ENCODE measurements around the gene KLK3.
A peak's percentile ranks its signal among the peaks of the same experiment; 100 is the strongest.

Gene KLK3

DNA sequence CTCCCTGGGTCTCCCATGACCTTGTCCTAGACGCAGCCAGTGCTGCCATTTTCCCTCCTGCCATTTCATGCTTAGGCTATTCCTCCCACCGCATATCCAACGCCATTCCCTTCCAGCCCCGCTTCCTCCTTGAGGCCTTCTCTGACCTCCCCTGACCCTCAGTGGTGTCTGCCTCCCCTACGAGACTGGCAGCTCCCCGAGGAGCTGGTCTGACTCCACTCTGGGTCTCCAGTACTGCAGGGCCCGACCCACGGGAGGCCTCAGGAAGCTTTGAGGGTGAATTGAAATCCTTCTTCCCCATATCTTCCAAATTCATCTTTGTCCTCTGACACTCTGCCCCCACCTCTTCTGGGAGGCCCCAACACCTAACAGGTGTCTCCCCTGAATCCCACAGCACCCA, 22.0 kb upstream of the KLK3 start:
- DNase-seq = no peak

DNA sequence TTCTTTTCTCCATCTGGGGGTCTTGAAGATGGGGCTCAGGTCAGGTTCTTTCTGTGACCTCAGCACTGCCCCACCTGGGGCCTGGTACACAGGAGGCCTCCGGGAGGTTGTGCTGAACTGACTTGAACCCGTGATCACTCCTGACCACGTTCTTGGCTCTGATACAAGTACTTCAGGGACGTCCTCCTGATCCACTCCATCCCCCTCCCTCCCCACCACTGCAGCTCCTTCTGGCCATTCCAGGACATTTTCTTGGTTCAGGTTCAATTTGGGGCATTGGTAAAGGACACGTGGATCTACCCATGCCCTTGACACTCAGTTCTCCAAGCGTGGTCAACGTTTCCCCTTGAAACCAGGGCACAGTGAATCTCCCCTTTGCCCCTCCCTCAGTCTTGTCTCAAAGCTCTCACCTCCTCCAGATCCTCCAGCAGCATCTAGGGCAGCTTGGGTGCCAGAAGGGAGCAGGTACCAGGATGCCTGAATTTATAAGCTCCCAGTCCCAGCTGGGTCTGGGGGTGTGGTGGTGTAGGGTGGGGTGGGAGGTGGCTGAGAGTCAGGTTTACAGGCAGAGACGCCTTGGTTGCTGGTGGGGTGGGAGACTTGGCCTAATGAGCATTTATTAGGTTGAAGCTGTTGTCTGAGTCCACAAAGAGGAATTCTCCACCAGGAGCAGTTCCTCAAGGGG, 21.5 kb upstream of the KLK3 start, which contains the start of gene KLK15:
KLK15 (minus strand) TSS at position 458 of the 685 bp plus-strand sequence. CDS start 2,082 bp downstream, outside the sequence.
- DNase-seq = no peak

DNA sequence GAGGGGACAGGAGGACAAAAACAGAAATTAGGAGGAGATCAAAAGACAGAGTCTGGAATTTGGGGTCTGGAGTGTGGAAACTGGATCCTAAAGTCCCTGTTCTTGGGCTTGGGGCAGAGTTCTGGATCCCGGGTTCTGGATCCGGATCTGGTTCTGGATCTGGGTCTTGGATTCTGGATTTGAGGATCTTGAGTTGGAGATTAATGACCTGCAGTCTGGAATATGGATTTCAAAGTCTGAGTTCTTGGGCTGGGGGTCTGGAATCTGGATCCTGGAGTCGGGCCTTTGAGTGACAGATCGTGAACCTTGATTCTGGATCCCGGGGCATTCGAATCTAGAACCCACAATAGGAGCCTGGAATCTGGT, 20.9 kb upstream of the KLK3 start:
- DNase-seq = no peak

DNA sequence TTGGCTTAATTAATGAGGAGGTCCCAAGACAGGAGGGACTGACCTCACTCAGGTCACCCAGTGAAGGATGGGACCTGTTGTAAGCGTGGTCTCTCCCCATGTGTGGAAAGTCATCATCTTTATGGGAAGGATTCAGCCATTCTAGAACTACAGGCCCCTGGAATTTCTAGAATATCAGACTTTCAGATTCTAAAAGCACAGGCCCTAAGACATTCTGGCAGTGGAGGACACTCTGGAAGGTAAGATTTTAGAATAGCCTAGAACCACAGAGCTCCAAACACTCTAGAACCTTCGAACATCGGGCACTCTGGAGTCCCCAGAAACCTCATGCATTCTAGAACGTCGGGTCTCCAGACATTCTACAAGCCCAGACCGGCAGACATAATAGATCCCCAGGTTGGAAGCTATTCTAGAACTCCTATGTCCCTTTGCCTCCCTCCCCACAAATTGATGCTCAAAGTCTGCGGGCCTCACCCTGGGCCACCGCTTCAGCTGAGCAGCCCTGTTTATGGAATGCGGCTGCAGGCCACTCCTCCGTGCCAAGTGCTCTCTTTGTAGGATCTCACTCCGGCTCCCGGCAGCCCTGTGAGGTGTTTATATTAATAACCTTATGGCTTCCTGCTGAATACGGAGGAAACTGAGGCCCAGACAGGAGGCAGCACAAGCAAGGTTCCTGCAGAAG, 19.5 kb upstream of the KLK3 start:
- DNase-seq = peak; percentile 3

DNA sequence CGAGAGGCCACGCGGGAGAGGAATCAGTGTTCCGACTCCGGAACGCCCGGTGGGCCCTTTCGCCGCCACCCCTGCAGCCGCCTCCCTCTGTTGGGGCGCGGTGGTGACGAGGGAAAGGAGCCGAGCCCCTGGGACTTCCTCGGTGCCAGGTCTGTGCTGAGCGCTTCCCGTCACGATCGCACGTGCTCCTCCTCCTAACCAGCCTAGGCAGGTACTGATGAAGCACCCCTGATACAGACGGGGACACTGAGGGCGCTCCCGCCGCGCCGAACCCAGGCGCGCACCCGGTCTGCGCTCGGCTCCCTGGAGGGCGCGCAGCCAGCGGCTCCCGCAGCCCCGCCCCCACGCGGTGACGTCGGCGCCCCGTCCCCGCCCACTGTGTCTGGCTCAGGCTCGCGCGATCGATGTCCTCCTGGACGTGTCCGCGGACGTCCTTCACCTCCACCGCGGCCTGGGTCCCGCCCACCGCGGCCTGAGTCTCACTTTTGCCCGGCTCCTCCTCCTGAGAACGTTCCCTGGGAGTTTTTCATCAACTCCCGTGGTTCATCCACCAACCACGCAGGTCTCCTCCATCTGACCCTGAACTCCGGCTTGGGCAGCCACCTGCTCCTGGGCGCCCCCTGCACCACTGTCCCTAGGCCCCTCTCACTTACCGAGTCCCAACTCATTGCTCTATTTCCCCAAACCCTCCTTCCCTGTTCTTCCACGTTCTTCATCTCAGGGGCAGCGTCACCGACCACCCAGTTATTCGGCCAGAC, 18.8 kb upstream of the KLK3 start:
- peak; percentile 50 for DNase-seq

DNA sequence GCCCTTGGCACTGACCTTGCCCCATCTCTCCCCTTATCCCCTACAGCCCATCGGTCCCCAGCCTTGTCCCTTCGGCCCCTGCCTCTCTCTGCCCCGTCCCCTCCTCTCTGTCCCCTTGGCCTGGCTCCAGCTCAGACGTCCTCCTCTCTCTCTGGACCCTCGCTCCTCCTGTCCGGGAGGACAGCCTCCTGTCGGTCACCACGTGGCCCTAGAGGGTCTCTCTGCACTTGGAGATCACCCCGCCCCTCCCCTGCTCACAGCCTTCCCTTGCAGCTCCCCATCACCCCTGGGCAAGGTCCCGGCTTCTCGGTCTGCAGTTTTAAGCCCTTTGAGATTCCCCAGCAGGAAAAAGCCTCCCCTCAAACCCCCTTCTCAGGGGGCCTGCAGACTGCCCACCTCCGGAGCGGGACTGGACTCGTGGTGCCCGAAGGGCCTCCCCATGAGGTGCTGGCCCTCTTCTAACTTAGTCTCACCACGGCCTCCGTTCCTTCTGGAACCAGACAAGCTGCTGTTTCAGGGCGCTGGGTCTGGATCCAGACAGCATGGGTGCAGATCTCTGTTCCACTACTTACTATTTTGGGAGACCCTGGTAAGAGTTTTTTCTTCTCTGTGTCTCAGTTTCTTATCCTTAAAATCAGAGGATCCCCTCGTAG, 18.0 kb upstream of the KLK3 start:
- DNase-seq = no peak

DNA sequence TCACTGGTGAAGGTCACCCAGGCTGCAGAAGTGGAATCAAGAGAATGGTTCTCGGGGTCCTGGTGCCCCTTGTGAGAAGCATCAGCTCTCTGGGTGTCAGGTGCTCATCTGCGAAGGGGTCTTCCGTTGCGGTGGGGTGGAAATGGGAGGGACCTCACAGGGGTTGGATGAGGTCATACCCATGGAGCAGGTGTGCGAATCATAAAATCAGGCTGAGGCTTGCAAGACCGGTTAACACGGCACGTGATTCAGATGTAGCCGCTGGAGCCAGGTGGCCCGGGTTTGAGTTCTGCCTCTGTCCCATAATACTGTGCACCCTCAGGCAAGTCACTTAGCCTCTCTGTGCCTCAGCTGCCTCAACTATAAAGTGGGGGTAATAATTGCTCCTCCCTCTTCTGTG, 17.4 kb upstream of the KLK3 start:
- DNase-seq = no peak

DNA sequence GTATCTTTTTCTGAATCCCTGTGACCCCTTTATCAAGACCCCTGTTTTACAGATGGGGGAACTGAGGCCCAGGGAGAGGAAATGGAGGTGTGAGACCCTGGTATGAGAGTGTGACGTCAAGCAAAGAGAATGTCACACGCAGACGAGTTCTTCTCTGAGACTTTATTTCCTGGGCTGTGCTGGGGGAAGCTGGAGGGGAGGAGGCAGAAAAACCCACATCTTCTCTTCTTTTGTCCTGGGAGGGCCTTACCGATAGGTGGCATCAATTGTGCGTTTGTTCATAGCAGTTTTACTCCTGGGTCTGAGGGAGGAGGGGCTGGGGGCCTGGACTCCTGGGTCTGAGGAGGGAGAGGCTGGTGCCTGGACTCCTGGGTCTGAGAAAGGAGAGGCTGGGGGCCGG, 16.5 kb upstream of the KLK3 start:
- peak; percentile 4 for DNase-seq

DNA sequence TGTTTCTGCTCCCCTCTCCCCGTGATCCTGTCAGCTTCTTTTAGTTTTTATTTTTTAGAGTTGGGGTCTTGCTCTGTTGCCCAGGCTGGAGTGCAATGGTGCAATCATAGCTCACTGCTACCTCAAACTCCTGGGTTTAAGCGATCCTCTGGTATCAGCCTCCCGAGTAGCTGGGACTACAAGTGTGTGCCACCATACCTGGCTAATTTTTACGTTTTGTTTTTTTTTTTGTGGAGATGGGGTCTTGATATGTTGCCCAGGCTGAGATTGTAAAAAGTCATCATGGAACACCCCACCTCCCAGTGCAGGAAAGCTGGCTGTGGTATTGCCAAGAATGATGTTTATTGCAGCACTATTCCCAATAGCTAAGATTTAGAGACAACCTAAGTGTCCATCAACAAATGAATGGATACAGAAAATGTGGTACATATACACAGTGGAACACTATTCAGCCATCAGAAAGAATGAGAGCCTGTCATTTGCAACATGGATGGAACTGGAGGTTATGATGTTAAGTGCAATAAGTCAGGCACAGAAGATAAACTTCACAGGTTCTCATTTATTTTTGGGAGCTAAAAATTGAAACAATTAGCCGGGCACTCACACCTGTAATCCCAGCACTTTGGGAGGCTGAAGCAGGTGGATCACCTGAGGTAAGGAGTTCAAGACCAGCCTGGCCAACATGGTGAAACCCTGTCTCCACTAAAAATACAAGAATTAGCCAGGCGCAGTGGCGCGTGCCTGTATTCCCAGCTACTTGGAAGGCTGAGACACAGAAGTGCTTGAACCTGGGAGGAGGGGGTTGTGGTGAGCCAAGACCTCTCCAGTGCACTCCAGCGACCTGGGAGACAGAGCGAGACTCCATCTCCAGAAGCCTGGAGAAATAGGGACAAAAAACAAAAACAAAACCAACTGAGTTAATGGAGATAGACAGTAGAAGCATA, 14.7 kb upstream of the KLK3 start:
- DNase-seq = no peak

DNA sequence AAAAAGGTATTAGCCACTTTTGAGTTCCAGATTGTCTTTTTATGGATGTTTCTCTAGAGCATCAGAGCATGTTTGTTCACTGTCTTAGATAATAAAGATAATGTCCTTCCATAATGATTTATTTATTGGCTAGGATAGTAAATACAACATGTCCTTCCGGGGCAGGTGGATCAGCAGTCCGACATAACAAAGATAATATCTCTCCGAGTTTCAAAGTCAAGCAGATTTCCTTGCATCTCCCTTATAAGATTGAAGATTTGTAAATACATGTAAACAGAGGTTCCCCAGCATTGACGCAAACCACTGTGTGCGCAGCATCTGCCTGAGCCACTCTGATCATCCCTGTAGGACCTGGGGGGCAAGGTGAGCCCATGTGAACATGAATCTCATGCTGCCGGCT, 12.6 kb upstream of the KLK3 start:
- no peak for DNase-seq

DNA sequence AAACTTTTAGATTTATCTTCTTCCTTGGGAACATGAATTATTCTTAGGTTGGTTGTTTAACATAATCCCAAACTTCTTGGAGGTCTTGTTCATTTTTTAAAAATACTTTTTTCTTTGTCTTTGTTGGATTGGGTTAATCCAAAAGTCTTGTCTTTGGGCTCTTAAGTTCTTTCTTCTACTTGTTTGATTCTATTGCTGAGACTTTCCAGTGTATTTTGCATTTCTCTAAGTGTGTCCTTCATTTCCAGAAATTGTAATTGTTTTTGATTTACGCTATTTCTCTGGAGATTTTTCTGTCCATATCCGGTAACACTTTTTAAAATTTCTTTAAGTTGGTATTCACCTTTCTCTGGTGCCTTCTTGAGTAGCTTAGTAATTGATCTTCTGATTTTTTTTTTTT, 11.5 kb upstream of the KLK3 start:
- no peak for DNase-seq

DNA sequence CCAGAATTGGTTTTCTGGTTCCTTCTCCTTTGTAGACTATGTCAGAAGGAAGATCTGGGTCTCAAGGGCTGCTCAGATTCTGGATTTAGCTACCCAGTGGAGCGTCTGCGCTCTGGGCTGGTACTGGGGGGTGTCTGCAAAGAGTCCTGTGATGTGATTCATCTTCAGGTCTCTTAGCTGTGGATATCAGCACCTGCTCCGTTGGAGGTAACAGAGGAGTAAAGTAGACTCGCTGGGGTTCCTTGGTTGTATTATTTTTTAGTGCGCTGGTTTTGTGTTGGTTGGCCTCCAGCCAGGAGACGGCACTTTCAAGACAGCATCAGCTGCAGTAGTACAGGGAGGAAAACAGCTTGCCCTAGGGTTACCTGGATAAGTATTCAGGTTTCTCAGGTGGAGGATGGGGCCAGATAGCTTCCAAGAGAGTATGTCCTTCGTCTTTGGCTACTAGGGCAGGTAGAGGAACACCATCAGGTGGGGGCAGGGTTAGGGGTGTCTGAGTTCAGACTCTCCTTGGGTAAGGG, 11.0 kb upstream of the KLK3 start:
- DNase-seq = no peak

DNA sequence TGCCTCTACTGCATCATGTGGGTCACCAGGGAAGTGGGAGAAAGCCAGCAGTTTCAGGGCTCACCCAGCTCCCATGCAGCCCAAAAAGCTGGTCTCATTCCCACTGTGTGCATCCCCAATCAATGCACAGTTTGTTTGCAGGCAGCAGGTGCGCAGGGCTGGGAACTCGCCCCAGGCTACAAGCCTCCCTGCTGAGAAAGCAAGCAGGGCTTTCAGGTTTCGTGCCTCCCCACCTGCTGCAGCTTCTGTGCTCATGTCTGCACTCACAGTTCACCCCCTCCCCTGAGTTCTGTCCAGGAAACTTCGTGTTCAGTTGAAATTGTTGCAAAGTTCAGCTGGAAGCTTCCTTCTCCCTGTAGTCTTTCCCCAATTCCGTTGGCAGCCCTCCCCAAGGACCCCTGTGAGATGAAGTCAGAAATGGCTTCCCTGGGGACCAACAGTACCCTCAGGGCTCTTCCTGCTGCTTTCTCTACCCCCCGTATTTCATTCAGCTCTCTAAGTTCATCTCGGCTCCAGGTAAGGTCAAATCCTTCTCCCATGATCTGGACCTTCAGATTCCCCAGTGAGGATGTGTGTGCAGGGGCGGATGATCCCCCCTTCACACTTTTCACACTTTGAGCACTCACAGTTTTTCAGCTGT, 10.3 kb upstream of the KLK3 start:
- no peak for DNase-seq

DNA sequence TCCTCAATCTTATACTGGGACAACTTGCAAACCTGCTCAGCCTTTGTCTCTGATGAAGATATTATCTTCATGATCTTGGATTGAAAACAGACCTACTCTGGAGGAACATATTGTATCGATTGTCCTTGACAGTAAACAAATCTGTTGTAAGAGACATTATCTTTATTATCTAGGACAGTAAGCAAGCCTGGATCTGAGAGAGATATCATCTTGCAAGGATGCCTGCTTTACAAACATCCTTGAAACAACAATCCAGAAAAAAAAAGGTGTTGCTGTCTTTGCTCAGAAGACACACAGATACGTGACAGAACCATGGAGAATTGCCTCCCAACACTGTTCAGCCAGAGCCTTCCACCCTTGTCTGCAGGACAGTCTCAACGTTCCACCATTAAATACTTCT, 4.0 kb upstream of the KLK3 start:
- DNase-seq = no peak

DNA sequence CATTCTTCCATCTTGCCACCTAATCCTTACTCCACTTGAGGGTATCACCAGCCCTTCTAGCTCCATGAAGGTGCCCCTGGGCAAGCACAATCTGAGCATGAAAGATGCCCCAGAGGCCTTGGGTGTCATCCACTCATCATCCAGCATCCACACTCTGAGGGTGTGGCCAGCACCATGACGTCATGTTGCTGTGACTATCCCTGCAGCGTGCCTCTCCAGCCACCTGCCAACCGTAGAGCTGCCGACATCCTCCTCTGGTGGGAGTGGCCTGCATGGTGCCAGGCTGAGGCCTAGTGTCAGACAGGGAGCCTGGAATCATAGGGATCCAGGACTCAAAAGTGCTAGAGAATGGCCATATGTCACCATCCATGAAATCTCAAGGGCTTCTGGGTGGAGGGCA, 3.1 kb upstream of the KLK3 start:
- no peak for DNase-seq

DNA sequence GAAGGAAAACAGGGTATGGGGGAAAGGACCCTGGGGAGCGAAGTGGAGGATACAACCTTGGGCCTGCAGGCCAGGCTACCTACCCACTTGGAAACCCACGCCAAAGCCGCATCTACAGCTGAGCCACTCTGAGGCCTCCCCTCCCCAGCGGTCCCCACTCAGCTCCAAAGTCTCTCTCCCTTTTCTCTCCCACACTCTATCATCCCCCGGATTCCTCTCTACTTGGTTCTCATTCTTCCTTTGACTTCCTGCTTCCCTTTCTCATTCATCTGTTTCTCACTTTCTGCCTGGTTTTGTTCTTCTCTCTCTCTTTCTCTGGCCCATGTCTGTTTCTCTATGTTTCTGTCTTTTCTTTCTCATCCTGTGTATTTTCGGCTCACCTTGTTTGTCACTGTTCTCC, 2.7 kb downstream of the KLK3 start:
- no peak for DNase-seq

DNA sequence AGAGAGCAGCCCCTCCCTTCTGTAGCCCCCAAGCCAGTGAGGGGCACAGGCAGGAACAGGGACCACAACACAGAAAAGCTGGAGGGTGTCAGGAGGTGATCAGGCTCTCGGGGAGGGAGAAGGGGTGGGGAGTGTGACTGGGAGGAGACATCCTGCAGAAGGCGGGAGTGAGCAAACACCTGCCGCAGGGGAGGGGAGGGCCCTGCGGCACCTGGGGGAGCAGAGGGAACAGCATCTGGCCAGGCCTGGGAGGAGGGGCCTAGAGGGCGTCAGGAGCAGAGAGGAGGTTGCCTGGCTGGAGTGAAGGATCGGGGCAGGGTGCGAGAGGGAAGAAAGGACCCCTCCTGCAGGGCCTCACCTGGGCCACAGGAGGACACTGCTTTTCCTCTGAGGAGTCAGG, 4.2 kb downstream of the KLK3 start:
- DNase-seq = no peak

DNA sequence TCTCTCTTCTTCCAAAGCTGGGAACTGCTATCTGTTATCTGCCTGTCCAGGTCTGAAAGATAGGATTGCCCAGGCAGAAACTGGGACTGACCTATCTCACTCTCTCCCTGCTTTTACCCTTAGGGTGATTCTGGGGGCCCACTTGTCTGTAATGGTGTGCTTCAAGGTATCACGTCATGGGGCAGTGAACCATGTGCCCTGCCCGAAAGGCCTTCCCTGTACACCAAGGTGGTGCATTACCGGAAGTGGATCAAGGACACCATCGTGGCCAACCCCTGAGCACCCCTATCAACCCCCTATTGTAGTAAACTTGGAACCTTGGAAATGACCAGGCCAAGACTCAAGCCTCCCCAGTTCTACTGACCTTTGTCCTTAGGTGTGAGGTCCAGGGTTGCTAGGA, 5.1 kb downstream of the KLK3 start:
- no peak for DNase-seq

DNA sequence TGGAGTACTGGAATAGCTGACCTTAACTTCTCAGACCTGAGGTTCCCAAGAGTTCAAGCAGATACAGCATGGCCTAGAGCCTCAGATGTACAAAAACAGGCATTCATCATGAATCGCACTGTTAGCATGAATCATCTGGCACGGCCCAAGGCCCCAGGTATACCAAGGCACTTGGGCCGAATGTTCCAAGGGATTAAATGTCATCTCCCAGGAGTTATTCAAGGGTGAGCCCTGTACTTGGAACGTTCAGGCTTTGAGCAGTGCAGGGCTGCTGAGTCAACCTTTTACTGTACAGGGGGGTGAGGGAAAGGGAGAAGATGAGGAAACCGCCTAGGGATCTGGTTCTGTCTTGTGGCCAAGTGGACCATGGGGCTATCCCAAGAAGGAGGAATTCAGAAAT, 6.3 kb downstream of the KLK3 start:
- DNase-seq = no peak

DNA sequence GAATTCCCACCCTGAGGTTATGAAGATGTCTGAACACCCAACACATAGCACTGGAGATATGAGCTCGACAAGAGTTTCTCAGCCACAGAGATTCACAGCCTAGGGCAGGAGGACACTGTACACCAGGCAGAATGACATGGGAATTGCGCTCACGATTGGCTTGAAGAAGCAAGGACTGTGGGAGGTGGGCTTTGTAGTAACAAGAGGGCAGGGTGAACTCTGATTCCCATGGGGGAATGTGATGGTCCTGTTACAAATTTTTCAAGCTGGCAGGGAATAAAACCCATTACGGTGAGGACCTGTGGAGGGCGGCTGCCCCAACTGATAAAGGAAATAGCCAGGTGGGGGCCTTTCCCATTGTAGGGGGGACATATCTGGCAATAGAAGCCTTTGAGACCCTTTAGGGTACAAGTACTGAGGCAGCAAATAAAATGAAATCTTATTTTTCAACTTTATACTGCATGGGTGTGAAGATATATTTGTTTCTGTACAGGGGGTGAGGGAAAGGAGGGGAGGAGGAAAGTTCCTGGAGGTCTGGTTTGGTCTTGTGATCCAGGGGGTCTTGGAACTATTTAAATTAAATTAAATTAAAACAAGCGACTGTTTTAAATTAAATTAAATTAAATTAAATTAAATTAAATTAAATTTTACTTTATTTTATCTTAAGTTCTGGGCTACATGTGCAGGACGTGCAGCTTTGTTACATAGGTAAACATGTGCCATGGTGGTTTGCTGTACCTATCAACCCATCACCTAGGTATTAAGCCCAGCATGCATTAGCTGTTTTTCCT, 7.0 kb downstream of the KLK3 start:
- DNase-seq = no peak

DNA sequence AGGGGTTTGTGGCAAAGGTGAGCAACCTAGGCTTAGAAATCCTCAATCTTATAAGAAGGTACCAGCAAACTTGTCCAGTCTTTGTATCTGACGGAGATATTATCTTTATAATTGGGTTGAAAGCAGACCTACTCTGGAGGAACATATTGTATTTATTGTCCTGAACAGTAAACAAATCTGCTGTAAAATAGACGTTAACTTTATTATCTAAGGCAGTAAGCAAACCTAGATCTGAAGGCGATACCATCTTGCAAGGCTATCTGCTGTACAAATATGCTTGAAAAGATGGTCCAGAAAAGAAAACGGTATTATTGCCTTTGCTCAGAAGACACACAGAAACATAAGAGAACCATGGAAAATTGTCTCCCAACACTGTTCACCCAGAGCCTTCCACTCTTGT, 14.8 kb downstream of the KLK3 start:
- no peak for DNase-seq
